SIG-M5 (cell line): ENCODE measurements around the gene KCNT1.

Experiments
- DNase-seq: peaks from one replicate; lab custom pipeline; 2025; lab: John Stamatoyannopoulos, UW

Gene KCNT1

GRCh38 chr9:135782946-135783345 is 81.0 kb downstream of the KCNT1 start:
- no peak for DNase-seq

GRCh38 chr9:135783540-135784245 is 81.7 kb downstream of the KCNT1 start:
- DNase-seq = no peak

- DNase-seq = no peak
Observed at GRCh38 chr9:135785013-135785575, 83.1 kb downstream of the KCNT1 start.

GRCh38 chr9:135786146-135786690 is 84.2 kb downstream of the KCNT1 start:
- DNase-seq = no peak

- no peak for DNase-seq
Observed at GRCh38 chr9:135787317-135787716, 85.3 kb downstream of the KCNT1 start.

GRCh38 chr9:135787776-135788575 is 86.0 kb downstream of the KCNT1 start:
- DNase-seq = no peak

GRCh38 chr9:135788576-135789300 is 86.8 kb downstream of the KCNT1 start:
- no peak for DNase-seq

- no peak for DNase-seq
Observed at GRCh38 chr9:135789838-135790291, 87.9 kb downstream of the KCNT1 start.

- no peak for DNase-seq
Observed at GRCh38 chr9:135790356-135790755, 88.4 kb downstream of the KCNT1 start.

- no peak for DNase-seq
Observed at GRCh38 chr9:135790850-135791249, 88.9 kb downstream of the KCNT1 start.

GRCh38 chr9:135791431-135792267 is 89.7 kb downstream of the KCNT1 start:
- no peak for DNase-seq

- DNase-seq = no peak
Observed at GRCh38 chr9:135792268-135793128, 90.5 kb downstream of the KCNT1 start.

- DNase-seq = no peak
Observed at GRCh38 chr9:135793221-135794056, 91.5 kb downstream of the KCNT1 start.

- no peak for DNase-seq
Observed at GRCh38 chr9:135794057-135794335, 92.0 kb downstream of the KCNT1 start.

GRCh38 chr9:135794361-135794885 is 92.4 kb downstream of the KCNT1 start:
- DNase-seq = no peak

- no peak for DNase-seq
Observed at GRCh38 chr9:135795391-135795790, 93.4 kb downstream of the KCNT1 start.

GRCh38 chr9:135796784-135797485 is 95.0 kb downstream of the KCNT1 start:
- no peak for DNase-seq

- no peak for DNase-seq
Observed at GRCh38 chr9:135797507-135798262, 95.7 kb downstream of the KCNT1 start.
